ENCODE data around the gene C2orf76.
"Not testable (repeated sequence)": the region's sequence is repeated elsewhere in the genome, so short reads cannot be mapped to it uniquely, and the experiment has no call there.

C2orf76 gene

DNA sequence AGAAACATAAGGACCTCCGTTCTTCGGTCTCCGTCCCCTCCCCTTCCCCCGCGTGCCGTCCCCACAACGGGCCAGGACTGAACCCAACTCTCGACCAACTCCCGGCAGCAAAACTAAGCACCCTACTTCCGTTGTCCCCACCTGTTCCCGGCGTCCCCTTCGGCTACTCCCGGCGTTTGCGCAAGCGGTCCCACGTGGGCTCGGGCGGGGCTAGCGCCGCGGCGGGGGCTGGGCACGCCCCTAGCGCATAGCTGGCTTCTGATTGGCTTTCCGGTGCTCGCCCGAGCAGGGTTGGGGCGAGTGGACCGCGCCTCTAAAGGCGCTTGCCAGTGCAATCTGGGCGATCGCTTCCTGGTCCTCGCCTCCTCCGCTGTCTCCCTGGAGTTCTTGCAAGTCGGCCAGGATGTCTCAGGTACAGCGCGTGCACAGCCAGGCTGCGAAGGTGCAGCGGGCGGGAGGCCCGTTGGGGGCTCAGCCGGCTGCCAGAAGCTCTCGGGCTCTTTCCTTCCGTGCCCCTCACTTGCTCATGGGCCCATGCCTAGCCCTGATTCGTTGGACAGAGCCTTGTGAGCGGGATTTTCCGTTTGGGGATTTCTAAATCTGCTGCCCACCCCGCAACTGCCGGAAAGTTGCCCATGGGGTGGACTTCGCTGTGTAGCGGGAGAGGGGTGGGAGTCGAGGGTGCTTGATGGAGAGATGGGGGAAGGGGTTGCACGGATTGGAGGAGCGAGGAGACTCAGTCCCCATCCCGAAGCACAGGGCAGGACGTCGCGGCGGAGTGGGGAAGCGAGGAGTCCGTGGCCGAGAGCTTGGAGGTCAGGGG lies at the start of gene C2orf76, which contains the start of gene DBI:
Gene C2orf76 (minus strand): TSS at position 186 of the 823 bp plus-strand sequence. CDS start 26,875 bp downstream, outside the sequence.
Gene DBI (plus strand): TSS at position 329 of the 823 bp plus-strand sequence. CDS start 75 bp downstream, at position 404.
- peak; percentile 75 for DNase-seq

DNA sequence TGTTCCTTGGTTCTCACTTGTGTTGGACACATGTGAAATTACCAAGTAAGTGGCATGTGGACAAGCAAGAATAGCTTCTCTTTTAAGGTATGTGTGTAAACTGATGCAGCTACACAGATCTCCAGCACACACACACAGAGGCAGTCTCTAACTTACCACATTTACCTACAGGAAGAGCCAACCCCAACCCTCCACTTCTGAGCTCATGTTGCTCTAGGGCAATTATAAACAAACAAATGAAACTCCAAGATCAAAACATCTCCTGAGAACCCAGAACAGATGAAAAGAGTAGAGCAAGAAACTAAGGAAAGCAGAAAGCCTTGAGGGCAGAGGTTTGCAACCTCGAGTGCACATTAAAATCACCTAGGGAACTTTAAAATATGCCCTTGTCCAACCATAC lies 49.0 kb upstream of the C2orf76 start:
- DNase-seq = no peak

DNA sequence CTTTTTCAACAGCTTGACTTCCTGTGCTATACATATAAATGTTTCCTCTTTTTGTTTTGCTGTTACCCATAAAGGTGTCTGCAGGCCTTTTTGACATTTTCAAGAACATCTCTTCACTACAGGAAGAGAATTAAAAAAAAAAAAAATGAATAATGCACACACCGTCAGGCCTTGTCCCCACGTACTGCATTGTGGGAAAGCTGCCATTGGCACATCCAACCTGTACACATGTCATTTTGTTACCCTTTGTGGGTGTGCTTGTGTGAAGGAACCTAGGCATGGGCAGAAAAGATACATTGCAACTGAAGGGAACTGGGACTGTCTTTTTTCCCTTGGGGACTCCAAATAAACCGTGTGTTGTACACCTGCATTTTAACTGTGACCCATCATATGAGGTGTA lies 48.3 kb upstream of the C2orf76 start:
- DNase-seq = no peak

DNA sequence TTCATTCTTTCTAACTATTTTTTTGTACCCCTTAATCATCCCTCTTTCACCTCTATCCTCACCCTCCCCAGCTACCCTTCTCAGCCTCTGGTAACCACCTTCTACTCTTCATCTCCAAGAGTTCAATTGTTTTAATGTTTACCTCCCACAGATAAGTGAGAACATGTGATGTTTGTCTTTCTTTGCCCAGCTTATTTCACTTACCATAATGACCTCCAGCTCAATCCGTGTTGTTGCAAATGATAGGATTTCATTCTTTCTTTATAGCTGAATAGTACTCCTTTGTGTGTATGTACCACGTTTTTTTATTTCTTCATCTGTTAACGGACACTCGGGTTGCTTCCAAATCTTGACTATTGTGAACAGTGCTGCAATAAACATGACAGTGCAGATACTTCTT lies 42.9 kb upstream of the C2orf76 start:
- DNase-seq = no peak

DNA sequence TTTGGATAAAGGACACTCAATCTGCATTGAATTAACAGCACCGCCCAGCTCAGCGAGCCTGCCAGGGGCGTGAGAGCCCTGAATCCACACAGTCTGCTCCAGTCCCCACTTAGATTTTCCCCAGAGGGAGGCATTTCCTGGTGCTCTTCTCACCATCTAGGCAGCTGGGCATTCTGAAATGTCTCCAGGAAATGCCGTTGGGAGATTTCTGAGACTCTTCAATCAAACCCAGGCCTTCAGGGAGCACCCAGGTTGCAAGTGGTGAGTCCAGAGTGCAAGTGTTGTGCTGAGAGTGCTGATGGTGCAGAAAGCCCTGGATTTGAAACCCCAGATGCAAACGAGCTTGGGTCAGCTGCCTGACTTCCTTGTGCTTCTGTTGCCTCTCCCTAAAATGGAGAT lies 41.6 kb upstream of the C2orf76 start:
- no peak for DNase-seq

DNA sequence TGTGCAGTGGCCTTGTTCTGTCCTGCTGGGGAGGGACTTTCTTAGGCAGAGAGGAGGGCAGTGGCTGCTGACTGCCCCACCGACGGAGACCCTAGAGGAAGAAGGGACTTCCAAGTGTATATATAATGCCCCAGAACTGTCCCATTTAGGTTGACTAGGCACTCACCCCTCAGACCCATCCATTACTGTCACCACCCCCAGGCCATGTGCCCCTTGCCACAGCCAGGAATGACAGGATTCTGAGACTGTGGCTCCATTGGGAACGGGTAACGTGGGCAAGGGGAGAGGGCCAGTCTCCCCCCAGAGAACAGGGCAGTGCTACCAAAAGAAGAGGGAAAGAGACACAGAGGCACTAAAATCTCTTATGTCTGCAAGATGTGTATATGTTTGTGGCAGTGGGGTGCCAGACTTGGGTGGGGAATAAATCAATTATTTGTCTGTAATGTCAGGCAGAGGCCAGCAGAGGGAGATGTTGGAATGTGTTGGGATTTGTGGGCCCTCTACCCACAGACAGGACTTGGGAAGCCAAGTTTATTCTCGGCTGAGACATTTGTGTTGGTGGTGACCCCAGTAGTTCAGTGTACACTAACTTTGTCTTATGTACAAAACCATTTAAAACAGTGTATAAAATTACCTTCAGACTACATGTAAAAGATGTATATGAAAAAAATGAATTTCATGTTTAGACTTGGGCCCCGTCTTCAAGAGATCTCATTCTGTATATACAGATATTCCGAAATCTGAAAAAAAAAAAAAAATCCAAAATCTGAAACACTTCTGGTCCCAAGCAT lies 41.0 kb upstream of the C2orf76 start:
- DNase-seq = peak; percentile 50

DNA sequence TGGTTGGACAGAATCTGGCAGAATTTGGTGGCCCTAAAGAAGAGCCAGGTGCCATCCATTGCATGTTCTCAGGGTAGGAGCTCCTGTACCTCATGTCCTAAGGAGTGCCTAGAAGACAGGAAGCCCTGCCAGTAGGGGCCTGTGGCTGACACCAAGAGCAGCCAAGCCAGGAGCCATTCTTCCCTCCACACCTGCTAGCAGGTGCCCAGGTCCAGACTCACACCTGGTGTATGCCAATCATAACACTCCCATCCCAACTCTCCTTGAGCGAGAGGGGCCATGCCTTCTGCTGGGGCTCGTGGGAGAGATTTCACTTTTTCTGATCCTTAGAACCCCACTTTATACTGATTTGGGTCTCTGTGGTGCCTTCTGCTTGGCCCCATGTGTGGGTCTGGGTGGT lies 38.5 kb upstream of the C2orf76 start:
- no peak for DNase-seq

DNA sequence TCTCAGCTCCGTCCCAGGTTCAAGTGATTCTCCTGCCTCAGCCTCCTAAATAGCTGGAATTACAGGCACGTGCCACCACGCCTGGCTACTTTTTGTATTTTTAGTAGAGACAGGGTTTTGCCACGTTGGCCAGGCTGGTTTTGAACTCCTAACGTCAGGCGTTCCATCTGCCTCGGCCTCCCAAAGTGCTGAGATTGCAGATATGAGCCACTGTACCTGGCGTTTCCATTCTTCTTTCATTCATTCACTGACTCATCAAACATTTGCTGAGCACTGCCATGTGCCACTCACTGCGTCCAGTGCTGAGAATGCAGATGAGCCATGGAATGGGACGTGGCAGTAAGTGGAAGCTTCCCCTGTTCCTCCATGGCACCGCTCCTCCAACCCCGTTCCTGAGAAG lies 37.0 kb upstream of the C2orf76 start:
- DNase-seq = not testable (repeated sequence)

DNA sequence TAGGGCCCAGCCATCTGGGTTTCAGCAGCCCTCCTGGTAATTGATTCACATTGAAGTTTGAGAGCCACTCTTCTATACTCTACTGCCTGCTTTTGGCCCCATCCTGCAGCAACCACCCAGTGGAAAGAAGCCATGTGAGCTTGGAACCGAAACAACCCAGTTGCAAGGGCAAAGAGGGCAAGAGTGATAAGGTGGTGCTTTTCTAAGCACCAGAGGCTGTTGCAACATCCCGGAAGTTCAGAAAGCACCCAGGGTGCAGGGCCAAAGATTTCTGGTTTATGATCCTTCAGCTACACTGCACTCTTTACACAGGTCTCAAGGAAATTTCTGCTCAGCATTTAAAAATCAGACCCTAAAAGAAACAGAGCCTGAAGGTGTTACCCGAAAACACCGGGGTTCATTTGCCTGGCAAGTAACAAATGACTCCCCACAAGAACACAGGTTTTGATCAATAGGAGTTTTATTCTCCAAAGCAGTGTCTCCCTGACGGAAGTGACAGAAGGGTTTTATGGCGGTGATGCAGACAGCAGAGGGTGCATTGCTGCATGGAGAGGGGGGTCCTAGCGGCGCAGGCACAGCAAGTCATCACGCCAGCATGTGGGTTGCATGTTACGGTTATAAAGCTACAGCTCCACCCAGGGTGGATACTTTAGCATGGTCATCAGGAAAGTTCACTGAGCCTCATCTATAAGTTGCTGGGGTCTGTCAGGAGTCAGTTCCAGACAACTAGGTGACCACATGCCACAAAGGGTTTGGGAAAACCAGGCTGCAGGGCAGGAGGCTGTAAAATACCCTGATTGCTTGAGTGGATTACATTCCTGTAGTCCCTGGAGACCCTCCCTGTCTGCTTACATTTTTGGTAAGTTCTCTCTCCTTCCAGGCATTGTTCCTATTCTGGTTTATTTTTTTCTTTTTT lies 36.3 kb upstream of the C2orf76 start:
- DNase-seq = no peak

DNA sequence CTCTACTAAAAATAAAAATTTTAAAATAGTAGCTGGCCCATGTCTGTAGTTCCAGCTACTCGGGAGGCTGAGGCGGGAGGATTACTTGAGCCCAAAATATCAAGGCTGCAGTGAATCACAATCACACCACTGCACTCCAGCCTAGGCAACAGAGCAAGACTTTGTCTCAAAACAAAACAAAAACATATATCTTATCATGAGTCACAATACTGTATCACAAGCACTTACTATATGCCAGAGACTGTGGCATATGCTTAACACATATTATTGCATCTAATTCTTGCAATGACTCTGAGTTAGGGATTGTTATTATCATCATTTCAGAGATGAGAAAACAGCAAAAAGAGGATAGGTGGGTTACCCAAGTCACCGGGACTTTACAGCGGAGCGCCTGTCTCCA lies 35.5 kb upstream of the C2orf76 start:
- DNase-seq = no peak

DNA sequence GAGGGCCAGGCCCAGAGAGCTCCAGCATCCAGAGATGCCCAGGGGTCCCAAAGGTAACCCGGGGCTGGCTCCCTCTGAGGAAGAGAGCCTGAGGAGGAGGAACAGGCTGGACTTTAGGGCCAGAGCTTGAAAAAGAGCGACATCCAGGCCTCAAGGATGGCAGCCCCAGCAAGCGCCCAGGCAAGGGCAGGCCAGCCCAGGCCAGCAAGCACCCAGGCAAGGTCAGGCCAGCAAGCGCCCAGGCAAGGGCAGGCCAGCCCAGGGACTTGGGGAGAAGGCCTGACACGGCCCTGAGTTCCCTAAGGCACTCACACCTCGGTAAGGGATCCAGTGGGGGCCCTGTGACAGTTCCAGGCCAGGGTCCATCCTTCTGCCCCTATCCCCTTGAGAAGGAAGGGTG lies 30.6 kb upstream of the C2orf76 start:
- DNase-seq = no peak

DNA sequence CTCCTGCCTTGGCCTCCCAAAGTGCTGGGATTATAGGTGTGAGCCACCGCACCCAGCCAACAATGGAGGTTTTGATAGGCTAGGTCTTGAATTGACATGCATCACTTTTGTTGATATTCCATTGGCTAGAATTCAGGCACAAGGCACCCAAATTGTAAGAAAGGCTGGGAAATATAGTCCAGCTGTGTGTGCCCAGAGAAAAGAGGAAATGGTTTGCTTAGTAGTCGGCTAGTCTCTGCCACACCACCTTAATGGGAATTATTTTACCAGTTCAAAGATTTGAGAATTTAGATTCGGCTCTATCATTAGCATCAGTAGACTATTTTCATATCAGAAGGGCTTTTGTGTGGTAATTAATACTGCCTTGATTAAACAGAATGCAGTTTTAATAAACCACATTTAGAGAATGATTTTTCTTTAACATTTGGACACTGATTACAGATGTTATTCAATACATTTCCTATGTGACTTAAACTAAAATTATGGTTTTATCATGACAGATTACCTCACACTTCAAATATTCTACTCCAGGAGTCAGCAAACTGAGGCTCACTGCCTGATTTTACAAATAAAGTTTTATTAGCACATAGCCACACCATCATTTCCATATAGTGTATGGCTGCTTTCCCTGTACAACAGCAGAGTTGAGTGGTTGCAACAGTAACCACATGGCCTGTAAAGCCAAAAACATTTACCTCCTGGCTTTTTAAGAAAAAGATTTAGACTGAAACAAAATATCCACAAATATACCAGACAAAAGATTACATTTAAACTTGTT lies 27.5 kb upstream of the C2orf76 start:
- no peak for DNase-seq

DNA sequence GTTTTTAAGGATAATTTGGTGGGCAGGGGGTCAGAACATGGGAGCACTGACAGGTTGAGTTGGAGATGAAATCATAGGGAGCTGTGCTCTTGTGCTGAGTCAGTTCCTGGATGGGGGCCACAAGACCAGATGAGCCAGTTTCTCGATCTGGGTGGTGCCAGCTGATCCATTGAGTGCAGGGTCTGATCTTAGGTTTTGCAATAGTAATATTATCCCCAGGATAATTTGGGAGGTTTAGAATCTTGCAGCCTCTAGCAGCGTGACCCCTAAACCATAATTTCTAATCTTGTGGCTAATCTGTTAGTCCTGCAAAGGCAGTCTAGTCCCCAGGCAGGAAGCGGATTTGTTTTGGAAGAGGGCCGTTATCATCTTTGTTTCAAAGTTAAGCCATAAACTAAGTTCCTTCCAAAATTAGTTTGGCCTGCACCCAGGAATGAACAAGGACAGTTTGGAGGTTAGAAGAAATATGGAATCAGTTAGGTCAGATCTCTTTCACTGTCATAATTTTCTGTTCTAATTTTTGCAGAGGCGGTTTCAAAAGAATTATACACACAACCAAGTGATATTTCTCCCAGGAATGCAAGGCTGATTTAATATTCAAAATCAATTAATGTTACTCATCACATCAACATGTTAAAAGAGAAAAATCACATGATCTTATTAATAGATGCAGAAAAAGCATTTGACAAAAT lies 23.1 kb upstream of the C2orf76 start:
- no peak for DNase-seq

DNA sequence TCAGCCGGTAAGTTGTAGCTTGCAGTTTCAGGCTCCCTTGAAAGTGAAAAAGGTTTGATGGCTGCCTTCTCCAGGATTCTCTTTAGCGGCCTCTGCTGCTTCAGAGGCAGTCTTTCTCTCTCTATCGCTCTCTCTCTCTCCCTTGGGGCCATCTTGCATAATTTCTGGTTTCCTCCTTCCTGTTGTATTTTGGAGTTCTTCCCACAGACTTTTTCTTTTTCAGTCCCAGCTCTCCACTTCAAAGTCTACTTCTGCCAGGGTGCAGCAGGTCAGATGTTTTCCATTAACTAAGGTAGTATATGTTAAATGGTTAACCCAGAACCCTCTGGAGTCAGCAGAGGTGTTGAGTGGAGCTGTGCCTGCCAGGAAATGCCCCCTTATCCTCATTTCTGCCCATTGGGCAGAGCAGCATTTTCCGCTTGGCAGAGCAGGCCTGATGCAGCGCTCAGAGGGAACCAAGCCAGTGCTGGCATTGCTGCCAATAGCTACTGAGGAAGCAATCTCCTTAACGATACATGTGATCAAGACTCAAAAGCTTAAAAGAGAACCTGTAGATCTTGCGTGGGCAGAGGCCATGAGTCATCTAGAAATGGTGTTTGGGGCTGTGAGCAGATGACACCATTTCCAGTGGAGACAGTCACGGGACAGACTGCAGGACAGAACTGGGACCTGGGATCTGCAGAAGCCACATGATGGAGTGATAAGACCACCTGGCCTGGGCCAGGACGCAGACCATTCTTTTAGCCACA lies 20.9 kb upstream of the C2orf76 start:
- no peak for DNase-seq

DNA sequence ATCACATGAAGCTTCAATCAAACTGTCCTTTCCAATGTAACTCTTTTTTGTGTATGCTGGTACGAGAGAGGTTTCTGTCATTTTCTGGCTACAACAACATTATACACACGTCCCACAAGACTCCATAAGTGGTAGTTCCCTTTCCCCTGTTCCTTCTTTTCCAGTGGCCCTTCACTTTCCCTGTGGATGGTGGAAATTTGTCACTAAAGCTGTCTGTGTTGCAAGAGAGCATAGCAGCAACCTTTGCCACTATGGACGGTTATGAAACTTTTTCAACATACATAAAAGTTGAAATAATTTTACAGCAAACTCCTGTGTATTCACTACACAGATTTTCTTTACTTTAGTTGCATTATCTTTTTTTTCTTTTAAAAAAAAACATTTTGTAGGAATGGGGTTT lies 18.8 kb upstream of the C2orf76 start:
- no peak for DNase-seq

DNA sequence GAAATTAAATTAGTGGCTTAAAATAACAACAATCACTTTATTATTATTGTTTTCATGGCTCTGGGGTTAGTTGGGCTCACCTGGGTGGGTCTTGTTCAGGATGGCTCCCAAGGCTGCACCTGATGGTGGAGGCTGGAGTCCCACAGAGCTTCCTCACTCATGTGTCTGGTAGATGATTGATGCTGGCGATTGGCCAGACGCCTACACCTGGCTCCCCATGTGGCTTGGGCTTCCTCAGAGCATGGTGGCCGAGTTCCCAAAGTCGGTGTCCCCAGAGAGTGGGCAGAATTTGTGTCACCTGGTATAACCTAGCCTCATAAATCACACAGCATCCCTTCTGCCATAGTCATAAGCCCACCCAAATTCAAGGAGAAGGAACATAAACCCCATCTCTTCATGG lies 18.3 kb upstream of the C2orf76 start:
- no peak for DNase-seq

DNA sequence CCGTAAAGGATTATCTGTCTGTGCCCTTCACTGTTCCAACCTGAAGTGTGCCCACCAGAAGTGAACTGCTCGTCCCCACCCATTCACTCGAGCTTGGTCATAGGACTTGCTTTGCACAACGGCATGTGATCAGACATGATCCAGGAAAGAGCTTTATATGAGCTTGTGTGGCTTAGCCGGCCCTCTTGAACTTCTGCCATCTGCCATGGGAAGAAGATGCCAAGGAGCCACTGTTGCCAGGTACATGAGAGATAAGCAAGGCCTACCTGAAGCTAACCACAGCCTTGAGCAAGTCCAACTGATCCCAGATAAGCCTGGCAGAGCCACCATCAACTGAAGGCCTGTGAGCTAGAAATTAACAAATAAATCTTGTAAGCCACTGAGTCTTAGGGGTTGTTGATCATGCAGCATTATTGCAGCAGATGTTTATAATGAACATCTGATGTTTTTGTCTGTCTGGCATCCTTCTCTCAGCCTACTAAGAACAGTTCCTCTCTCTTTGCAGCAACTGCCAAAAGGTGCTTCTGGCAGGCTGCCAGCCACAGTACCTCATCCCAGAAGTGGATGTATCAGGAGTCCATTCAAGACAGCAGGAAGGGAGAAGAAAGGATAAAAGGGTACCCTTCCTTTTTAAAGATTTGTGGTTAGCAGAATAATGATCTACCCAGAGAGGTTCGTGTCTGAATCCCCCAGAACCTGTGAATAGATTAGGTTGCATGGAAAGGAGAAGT lies 16.9 kb upstream of the C2orf76 start:
- no peak for DNase-seq

DNA sequence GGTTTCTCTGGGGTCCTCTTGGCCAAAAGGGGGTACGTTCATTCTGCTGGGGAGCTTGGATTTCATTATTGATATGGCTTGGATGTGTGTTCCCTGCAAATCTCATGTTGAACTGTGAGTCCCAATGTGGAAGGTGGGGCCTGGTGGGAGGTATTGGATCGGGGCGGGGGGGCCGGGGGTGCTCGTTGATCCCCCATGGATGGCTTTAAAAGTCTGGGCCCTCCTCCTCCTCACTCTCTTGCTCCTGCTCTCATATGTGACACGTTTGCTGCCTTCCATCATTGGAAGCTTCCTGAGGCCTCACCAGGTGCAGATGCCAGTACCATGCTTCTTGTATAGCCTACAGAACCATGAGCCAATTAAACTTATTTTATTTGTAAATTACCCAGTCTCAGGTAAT lies 11.9 kb upstream of the C2orf76 start:
- DNase-seq = no peak

DNA sequence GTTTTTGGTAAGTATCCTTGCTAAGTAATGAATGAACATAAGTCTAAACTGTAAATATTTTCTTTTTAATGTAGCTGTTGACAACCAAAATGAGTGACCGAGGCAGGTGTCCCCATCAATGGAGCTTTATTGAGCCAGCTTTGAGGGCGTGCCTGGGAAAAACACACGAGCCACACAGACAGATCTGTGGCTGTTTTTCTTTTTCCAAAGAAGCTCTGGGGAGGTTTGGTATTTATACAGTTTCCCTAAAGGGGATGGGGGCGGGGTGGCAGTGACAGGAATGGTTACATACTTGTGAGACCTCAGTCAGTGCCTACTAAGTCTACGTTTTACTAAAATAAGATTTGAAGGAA lies 11.3 kb upstream of the C2orf76 start:
- DNase-seq = no peak

DNA sequence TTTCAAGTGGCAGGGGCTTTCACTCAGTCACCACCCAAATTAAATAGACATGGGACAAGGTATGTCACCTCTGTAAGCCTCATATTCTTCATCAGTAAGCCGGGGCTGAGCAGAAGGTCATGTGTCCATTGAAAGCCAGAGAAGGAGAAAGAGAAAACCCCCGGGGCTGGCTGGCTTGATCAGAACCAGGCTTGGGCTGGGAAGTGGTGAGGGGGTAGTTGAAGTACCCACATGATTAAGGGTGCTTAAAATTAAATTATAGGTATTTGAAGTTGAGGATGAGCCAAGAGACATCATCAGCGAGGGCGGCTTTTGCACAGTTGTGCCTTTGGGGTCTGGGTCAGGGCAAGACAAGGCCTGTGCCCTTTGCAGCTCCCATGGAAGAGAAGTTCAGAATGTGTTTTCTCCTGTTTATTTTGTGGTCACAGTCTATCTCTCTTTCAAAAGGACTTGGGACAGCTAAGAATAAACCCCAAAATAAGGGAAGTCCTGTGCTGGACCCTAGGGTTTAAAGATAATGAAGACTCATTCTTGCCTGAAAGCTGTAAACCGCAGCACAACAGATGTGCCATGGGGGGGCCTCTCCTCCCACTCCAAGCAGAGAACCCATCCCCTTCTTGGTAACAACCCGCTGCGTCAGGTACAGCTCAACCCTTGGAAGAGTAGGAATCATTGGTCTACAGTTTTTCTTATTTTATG lies 10.8 kb upstream of the C2orf76 start:
- no peak for DNase-seq
